Endothelial cell of umbilical vein (primary cell): ENCODE results near the gene RAB11FIP2. TPM values are rescaled to one million over a fixed set of nuclear protein-coding genes. Genes with fewer than 3 reads are reported as not detected.
A peak's percentile ranks its signal among the peaks of the same experiment; 100 is the strongest.

ENCODE experiments used
- BruUV-seq: library from RNA; stranded (reverse); fragments of 400-500 nt; replicated peaks from 2 replicates; lab custom pipeline; 2021; lab: Mats Ljungman, UMichigan
- CTCF ChIA-PET: fragments of 300-600, 350-600 bp; sonication (Branson Sonifier 250); formaldehyde crosslinking; loops from one replicate; lab custom pipeline; 2021; ENCODE audit warnings: antibody characterized with exemption, inconsistent platforms; lab: Charles Lee
- POLR2A ChIA-PET: fragments of 300-600, 350-600 bp; sonication (Branson Sonifier 250); formaldehyde crosslinking; loops from one replicate; lab custom pipeline; 2021; ENCODE audit warnings: antibody characterized with exemption, inconsistent platforms; lab: Charles Lee
- DNase-seq: peaks from one replicate; pipeline ENCODE4 v3.0.0-alpha.2; 2011; ENCODE audit warnings: low read depth, low spot score
- FAIRE-seq: peaks from 2 replicates; lab custom pipeline; 2011; peaks lifted over from hg19 to GRCh38; lab: Jason Lieb, UNC
- H2AFZ ChIP-seq: 2 replicates; pipeline ENCODE4 v1.6.0; 2012; ENCODE audit warnings: low read depth, low read length, control low read depth, inconsistent platforms
- H3K27ac ChIP-seq: 2 replicates; pipeline ENCODE4 v1.5.1; 2011; ENCODE audit warnings: low read depth, mild to moderate bottlenecking, control low read depth, low read length, moderate library complexity; ENCODE audit not compliant: insufficient read depth
- H3K27me3 ChIP-seq, 2 experiments: 2 replicates each; pipeline versions ENCODE4 v1.6.0 to v1.6.1; 2011; ENCODE audit warnings: low read length in 2 of 2, mixed read lengths in 1 of 2; ENCODE audit not compliant: control insufficient read depth in 2 of 2, insufficient read depth in 2 of 2
- H3K36me3 ChIP-seq, 2 experiments: 2 replicates in 1 of 2; 3 replicates in 1 of 2; pipeline ENCODE4 v1.5.1; 2011; ENCODE audit warnings: low read length in 2 of 2, mild to moderate bottlenecking in 1 of 2, moderate library complexity in 1 of 2; ENCODE audit not compliant: control insufficient read depth in 2 of 2, insufficient read depth in 2 of 2; ENCODE audit errors: extremely low read depth in 1 of 2
- H3K4me1 ChIP-seq: 3 replicates; pipeline ENCODE4 v1.5.1; 2011; ENCODE audit warnings: mild to moderate bottlenecking, low read length; ENCODE audit not compliant: control insufficient read depth, insufficient read depth; ENCODE audit errors: extremely low read depth
- H3K4me2 ChIP-seq: 2 replicates; pipeline ENCODE4 v1.6.1; 2011; ENCODE audit warnings: low read length, control low read depth, mixed read lengths; ENCODE audit not compliant: insufficient read depth
- H3K4me3 ChIP-seq, 3 experiments: fragments of 200-600 bp in 1 of 3; sonication (generic), shearing (Covaris generic) in 1 of 3; replicated peaks in 1 of 3; 2 replicates each; pipeline ENCODE4 v1.5.1; 2011 to 2016; ENCODE audit warnings: control low read depth in 3 of 3, low read length in 3 of 3, mild to moderate bottlenecking in 2 of 3, inconsistent platforms in 1 of 3, low read depth in 1 of 3, moderate library complexity in 1 of 3; ENCODE audit not compliant: insufficient read depth in 1 of 3
- H3K79me2 ChIP-seq: 2 replicates; pipeline ENCODE4 v1.6.0; 2012; ENCODE audit warnings: low read length, inconsistent platforms; ENCODE audit not compliant: control insufficient read depth, insufficient read depth
- H3K9ac ChIP-seq: replicated peaks from 2 replicates; pipeline ENCODE3; 2011; ENCODE audit warnings: low read length, control low read depth; ENCODE audit not compliant: insufficient read depth; ENCODE audit errors: extremely low read depth
- H3K9me1 ChIP-seq: replicated peaks from 3 replicates; pipeline ENCODE4 v1.6.0; 2011; ENCODE audit warnings: mild to moderate bottlenecking, low read length; ENCODE audit not compliant: control insufficient read depth, insufficient read depth; ENCODE audit errors: extremely low read depth
- H3K9me3 ChIP-seq: replicated peaks from 2 replicates; pipeline ENCODE4 v1.5.1; 2012; ENCODE audit warnings: low read length, inconsistent platforms; ENCODE audit not compliant: control insufficient read depth, insufficient read depth
- H4K20me1 ChIP-seq: replicated peaks from 2 replicates; pipeline ENCODE3; 2011; ENCODE audit warnings: mild to moderate bottlenecking, low read length; ENCODE audit not compliant: control insufficient read depth, insufficient read depth; ENCODE audit errors: extremely low read depth
- EZH2 ChIP-seq: IDR thresholded peaks from 2 replicates; pipeline ENCODE4 v1.6.1; 2012; ENCODE audit warnings: borderline replicate concordance, low read depth, mild to moderate bottlenecking, moderate library complexity, low read length, inconsistent platforms; ENCODE audit not compliant: severe bottlenecking
- FOS ChIP-seq: IDR thresholded peaks from 2 replicates; pipeline ENCODE4 v1.6.1; 2011; ENCODE audit warnings: mild to moderate bottlenecking, low read length, moderate library complexity, borderline replicate concordance; ENCODE audit not compliant: insufficient read depth
- JUN ChIP-seq: IDR thresholded peaks from 2 replicates; pipeline ENCODE4 v1.6.1; 2011; ENCODE audit warnings: borderline replicate concordance, low read depth; ENCODE audit not compliant: insufficient read length, insufficient read depth
- MYC ChIP-seq: IDR thresholded peaks from one replicate; pipeline ENCODE4 v1.6.1; 2011; ENCODE audit warnings: mild to moderate bottlenecking, low read depth, low read length
- POLR2A ChIP-seq: IDR thresholded peaks from 2 replicates; pipeline ENCODE4 v1.6.1; 2012; ENCODE audit warnings: low read depth, mild to moderate bottlenecking, control low read depth, low read length
- POLR2AphosphoS5 ChIP-seq: IDR thresholded peaks from 2 replicates; pipeline ENCODE4 v1.6.1; 2012; ENCODE audit warnings: low read depth, mild to moderate bottlenecking, control low read depth, low read length, moderate library complexity; ENCODE audit not compliant: insufficient read depth
- dilution Hi-C: fragments of 300-500 bp; cut with MboI; formaldehyde crosslinking; loops from one replicate; pipeline ENCODE4 v1.15.0; 2019; ENCODE audit warnings: low sequenced_read_pairs; ENCODE audit not compliant: extremely low pct_ligation_motif_present
- intact Hi-C: fragments of 100-400 bp; cut with micrococcal nuclease; formaldehyde crosslinking; loops from one replicate; pipeline ENCODE4 v1.10.0; 2022
- polyA plus RNA-seq, 4 experiments: library from polyadenylated mRNA; depleted of rRNA in 3 of 4; stranded (reverse) in 3 of 4; unstranded in 1 of 4; fragments of >200 nt; gene quantifications; 2 replicates each; pipeline versions ENCODE4 v1.2.1 to v1.2.3, GENCODE V29; 2011 to 2012; ENCODE audit warnings: missing spikeins in 1 of 4
- total RNA-seq: library from RNA; stranded (reverse); gene quantifications from 2 replicates; pipeline ENCODE4 v1.2.3, GENCODE V29; 2021
- TF ChIP-seq, protein P1 (sequence below): IDR thresholded peaks from 2 replicates; pipeline ENCODE4 v1.6.1; 2011; ENCODE audit not compliant: insufficient read depth, insufficient read length

The RAB11FIP2 gene
- total and polyA plus RNA-seq, 2 donors (not counting 3 experiments of a cell fraction or from before 2014, with no cell fraction given), result 1.9 to 8.6 TPM

DNA sequence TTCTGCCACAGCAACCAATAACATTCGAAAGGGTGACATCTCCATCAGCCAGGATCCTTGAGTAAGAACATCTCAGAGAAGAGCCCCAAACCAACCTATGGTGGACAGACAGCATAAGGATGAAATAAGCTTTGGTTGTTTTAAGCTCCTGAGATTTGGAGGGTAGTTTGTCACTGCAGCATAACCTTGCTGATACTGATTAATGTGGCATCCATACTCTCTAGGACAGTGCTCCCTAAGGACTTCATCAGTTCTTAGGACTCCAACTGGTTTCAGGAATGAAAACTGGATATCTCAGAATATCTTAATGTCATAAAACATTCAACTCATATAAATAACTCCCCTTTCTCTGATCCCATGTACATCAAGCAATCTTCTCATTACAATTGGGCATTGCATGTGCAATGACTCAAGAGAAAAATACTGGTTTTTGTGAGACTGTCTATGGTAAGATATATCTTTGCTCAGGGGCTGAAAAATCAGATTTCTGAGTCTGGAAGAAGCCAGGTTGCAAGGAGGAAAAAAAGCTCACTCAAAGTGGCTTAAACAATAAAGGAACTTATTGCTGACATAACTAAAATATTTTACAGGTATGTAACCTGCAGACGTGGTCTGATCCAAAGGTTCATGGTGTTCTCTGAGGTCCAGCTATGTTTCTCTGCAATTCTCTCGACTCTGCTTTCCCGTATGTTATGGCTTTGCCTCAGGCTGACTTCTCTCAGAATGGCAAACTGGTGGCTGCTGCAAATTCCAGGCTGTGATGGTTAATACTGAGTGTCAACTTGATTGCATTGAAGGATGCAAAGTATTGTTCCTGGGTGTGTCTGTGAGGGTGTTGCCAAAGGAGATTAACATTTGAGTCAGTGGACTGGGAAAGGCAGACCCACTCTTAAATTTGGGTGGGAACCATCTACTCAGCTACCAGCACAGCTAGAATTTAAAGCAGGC lies 65.7 kb downstream of the RAB11FIP2 start:
- no peaks in the 10 kb centered on the region for H3K27me3 ChIP-seq
- no peaks in the 10 kb centered on the region for H4K20me1 ChIP-seq
- H3K9me1 ChIP-seq, result no peaks in the 10 kb centered on the region
- H3K4me1 ChIP-seq, result no peaks in the 10 kb centered on the region
- POLR2A ChIA-PET, result no interaction called here
- no peak for FAIRE-seq
- BruUV-seq, result no TSS peak
- H3K4me3 ChIP-seq, result no peak overlapping the region
- H3K9ac ChIP-seq, result no peak overlapping the region
- no peak overlapping the region for H3K27ac ChIP-seq
- TF ChIP-seq POLR2A (no peak), MYC (no peak), POLR2AphosphoS5 (no peak), EZH2 (no peak)
- TF ChIP-seq, protein P1, sequence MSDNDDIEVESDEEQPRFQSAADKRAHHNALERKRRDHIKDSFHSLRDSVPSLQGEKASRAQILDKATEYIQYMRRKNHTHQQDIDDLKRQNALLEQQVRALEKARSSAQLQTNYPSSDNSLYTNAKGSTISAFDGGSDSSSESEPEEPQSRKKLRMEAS, result no peak
- CTCF ChIA-PET, result interaction anchor here (1.6 kb wide), 1 partner anchor 21 kb away, joined by 3 read pairs; no protein-coding TSS in a partner anchor
- H3K36me3 ChIP-seq, result no peaks in the 10 kb centered on the region
- no peak for DNase-seq
- H3K4me2 ChIP-seq, result no peak overlapping the region
- intact Hi-C loops (no loop called here), dilution Hi-C loops (no loop called here)
- H3K79me2 ChIP-seq, result no peaks in the 10 kb centered on the region
- H2AFZ ChIP-seq, result no peak overlapping the region
- H3K9me3 ChIP-seq, result no peaks in the 10 kb centered on the region

DNA sequence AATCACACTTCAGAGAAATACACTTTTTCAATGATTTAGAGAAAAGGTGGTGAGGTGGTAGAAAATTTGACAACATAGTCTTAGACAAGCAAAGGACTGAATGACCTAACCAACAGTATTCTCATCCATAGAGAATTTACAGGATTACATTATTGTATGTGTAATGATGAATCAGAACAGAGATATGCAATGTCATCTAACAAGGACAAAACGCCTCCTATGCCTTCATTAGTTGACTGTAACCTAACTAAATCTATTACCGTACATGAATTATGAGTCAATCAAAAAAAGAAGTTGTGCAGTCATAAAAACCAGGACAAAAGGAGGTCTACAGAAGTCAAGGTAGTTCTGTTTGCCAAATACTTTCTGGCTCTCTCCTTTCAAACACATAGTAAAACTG lies 66.5 kb downstream of the RAB11FIP2 start:
- H3K27ac ChIP-seq, result no peak overlapping the region
- H3K79me2 ChIP-seq, result no peaks in the 10 kb centered on the region
- H3K4me1 ChIP-seq, result no peaks in the 10 kb centered on the region
- CTCF ChIA-PET, result interaction anchor here (1.6 kb wide), 1 partner anchor 20 kb away, joined by 3 read pairs; no protein-coding TSS in a partner anchor
- no peaks in the 10 kb centered on the region for H3K36me3 ChIP-seq
- POLR2A ChIA-PET, result no interaction called here
- H2AFZ ChIP-seq, result no peak overlapping the region
- no peaks in the 10 kb centered on the region for H3K9me3 ChIP-seq
- dilution Hi-C loops, result no loop called here
- DNase-seq (peak; percentile 16), FAIRE-seq (no peak)
- intact Hi-C loops, result no loop called here
- H3K9ac ChIP-seq, result no peak overlapping the region
- H4K20me1 ChIP-seq, result no peaks in the 10 kb centered on the region
- peak; percentile 62 for TF ChIP-seq FOS
- TF ChIP-seq, protein P1, result no peak
- TF ChIP-seq JUN, result no peak
- no peak for TF ChIP-seq POLR2A
- no peak for TF ChIP-seq POLR2AphosphoS5
- TF ChIP-seq MYC, result no peak
- TF ChIP-seq EZH2, result no peak
- H3K27me3 ChIP-seq, result no peaks in the 10 kb centered on the region
- no peaks in the 10 kb centered on the region for H3K9me1 ChIP-seq
- H3K4me3 ChIP-seq, result no peak overlapping the region
- H3K4me2 ChIP-seq, result no peak overlapping the region
- BruUV-seq, result no TSS peak
